Measurements from ENCODE around the gene ADK. TPM values are rescaled to one million over a fixed set of nuclear protein-coding genes. Genes with fewer than 3 reads are reported as not detected.

Gene ADK
- total RNA-seq, 1 experiment from 2014 or later, result 159 TPM

- no peak for DNase-seq
- intact Hi-C loops (cut with micrococcal nuclease; ENCODE audit: unreplicated experiment), result no loop called here
- Histone ChIP-seq H3K27me3 (ENCODE audit: insufficient read depth, low read depth) (no peaks in the 10 kb centered on the region), H4K20me1 (ENCODE audit: insufficient read depth) (no peaks in the 10 kb centered on the region), H3K79me2 (ENCODE audit: low read depth) (no peaks in the 10 kb centered on the region), H3K36me3 (ENCODE audit: low read depth) (no peaks in the 10 kb centered on the region), H3K27ac (no peak overlapping the region), H3K4me2 (no peak overlapping the region), H3K9me3 (ENCODE audit: insufficient read depth, low read depth) (no peaks in the 10 kb centered on the region), H2AFZ (no peak overlapping the region), H3K4me1 (replicated peaks; ENCODE audit: insufficient read depth) (no peaks in the 10 kb centered on the region), H3K9me2 (ENCODE audit: insufficient read depth) (0 out of 2 replicates have a peak, but pooled peaks cover 3% of the 10 kb centered on the region), H3F3A (ENCODE audit: insufficient read depth, low read depth) (no peaks in the 10 kb centered on the region), H3K4me3 (no peak overlapping the region)
- BruUV-seq (replicated peaks), result no TSS peak
- no peak for TF ChIP-seq EZH2 (IDR thresholded peaks at IDR 0.05; ENCODE audit: low read depth)
- no peak for TF ChIP-seq CTCF (conservative IDR thresholded peaks at IDR 0.05)
- POLR2A ChIA-PET (ENCODE audit: unreplicated experiment), result interaction anchor here (0.6 to 0.7 kb wide), 2 partner anchors 188 to 987 kb away, joined by 3 to 6 read pairs; no protein-coding TSS in a partner anchor
- CTCF ChIA-PET, result no interaction called here
Measured at GRCh38 chr10:74480778-74481177, 329.8 kb downstream of the ADK start.

DNA sequence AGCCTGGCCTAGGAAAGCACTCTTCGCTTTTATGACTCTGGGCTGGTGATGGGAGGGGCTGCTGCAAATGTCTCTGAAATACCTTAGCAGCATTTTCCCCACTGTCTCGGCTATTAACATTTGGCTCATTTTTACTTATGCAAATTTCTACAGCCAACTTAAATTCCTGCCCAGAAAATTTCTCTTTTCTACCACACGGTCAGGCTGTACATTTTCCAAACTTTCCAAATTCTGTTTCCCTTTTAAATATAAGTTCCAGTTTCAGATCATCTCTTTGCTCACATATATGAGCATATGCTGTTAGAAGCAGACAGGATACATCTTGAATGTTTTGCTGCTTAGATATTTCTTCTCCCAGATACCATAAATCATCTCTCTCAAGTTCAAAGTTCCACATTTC is 332.3 kb downstream of the ADK start:
- no peak for TF ChIP-seq CTCF (conservative IDR thresholded peaks at IDR 0.05)
- Histone ChIP-seq H3K27me3 (ENCODE audit: insufficient read depth, low read depth) (no peaks in the 10 kb centered on the region), H3K4me3 (no peak overlapping the region), H3K79me2 (ENCODE audit: low read depth) (no peaks in the 10 kb centered on the region), H3K9me3 (ENCODE audit: insufficient read depth, low read depth) (no peaks in the 10 kb centered on the region), H3K36me3 (ENCODE audit: low read depth) (no peaks in the 10 kb centered on the region), H2AFZ (no peak overlapping the region), H3K4me2 (no peak overlapping the region), H3K9me2 (ENCODE audit: insufficient read depth) (0 out of 2 replicates have a peak, but pooled peaks cover 3% of the 10 kb centered on the region), H3F3A (ENCODE audit: insufficient read depth, low read depth) (no peaks in the 10 kb centered on the region; the same call in 1 of the 2 replicates), H3K4me1 (replicated peaks; ENCODE audit: insufficient read depth) (no peaks in the 10 kb centered on the region), H3K27ac (no peak overlapping the region), H4K20me1 (ENCODE audit: insufficient read depth) (no peaks in the 10 kb centered on the region)
- DNase-seq, result no peak
- BruUV-seq (replicated peaks), result no TSS peak
- POLR2A ChIA-PET (ENCODE audit: unreplicated experiment), result no interaction called here
- CTCF ChIA-PET, result no interaction called here
- intact Hi-C loops (cut with micrococcal nuclease; ENCODE audit: unreplicated experiment), result no loop called here

GRCh38 chr10:74485283-74485682 is 334.3 kb downstream of the ADK start:
- no peak overlapping the region for H2AFZ ChIP-seq
- 0 out of 2 replicates have a peak, but pooled peaks cover 3% of the 10 kb centered on the region for H3K9me2 ChIP-seq (ENCODE audit: insufficient read depth)
- ChIA-PET POLR2A (ENCODE audit: unreplicated experiment) (no interaction called here), CTCF (no interaction called here)
- H3K36me3 ChIP-seq (ENCODE audit: low read depth), result no peaks in the 10 kb centered on the region
- intact Hi-C loops (cut with micrococcal nuclease; ENCODE audit: unreplicated experiment), result no loop called here
- H3K27ac ChIP-seq, result no peak overlapping the region
- H3F3A ChIP-seq (ENCODE audit: insufficient read depth, low read depth), result no peaks in the 10 kb centered on the region; the same call in 1 of the 2 replicates
- H3K4me3 ChIP-seq, result no peak overlapping the region
- no peak for DNase-seq
- H3K9me3 ChIP-seq (ENCODE audit: insufficient read depth, low read depth), result no peaks in the 10 kb centered on the region
- TF ChIP-seq CTCF (conservative IDR thresholded peaks at IDR 0.05) (no peak), EZH2 (IDR thresholded peaks at IDR 0.05; ENCODE audit: low read depth) (no peak)
- H3K4me1 ChIP-seq (replicated peaks; ENCODE audit: insufficient read depth), result no peaks in the 10 kb centered on the region
- BruUV-seq (replicated peaks), result no TSS peak
- no peaks in the 10 kb centered on the region for H3K27me3 ChIP-seq (ENCODE audit: insufficient read depth, low read depth)
- no peaks in the 10 kb centered on the region for H4K20me1 ChIP-seq (ENCODE audit: insufficient read depth)
- no peaks in the 10 kb centered on the region for H3K79me2 ChIP-seq (ENCODE audit: low read depth)
- no peak overlapping the region for H3K4me2 ChIP-seq
